CD4-positive, alpha-beta T cell treated with Interleukin-4 for 4 hours (primary cell): ENCODE measurements around the gene LPA.
A peak's percentile ranks its signal among the peaks of the same experiment; 100 is the strongest.
"Not testable (repeated sequence)": the region's sequence is repeated elsewhere in the genome, so short reads cannot be mapped to it uniquely, and the experiment has no call there.

Source experiments
- DNase-seq: peaks from one replicate; pipeline ENCODE4 v3.0.0-alpha.2; 2020

LPA gene, protein sequence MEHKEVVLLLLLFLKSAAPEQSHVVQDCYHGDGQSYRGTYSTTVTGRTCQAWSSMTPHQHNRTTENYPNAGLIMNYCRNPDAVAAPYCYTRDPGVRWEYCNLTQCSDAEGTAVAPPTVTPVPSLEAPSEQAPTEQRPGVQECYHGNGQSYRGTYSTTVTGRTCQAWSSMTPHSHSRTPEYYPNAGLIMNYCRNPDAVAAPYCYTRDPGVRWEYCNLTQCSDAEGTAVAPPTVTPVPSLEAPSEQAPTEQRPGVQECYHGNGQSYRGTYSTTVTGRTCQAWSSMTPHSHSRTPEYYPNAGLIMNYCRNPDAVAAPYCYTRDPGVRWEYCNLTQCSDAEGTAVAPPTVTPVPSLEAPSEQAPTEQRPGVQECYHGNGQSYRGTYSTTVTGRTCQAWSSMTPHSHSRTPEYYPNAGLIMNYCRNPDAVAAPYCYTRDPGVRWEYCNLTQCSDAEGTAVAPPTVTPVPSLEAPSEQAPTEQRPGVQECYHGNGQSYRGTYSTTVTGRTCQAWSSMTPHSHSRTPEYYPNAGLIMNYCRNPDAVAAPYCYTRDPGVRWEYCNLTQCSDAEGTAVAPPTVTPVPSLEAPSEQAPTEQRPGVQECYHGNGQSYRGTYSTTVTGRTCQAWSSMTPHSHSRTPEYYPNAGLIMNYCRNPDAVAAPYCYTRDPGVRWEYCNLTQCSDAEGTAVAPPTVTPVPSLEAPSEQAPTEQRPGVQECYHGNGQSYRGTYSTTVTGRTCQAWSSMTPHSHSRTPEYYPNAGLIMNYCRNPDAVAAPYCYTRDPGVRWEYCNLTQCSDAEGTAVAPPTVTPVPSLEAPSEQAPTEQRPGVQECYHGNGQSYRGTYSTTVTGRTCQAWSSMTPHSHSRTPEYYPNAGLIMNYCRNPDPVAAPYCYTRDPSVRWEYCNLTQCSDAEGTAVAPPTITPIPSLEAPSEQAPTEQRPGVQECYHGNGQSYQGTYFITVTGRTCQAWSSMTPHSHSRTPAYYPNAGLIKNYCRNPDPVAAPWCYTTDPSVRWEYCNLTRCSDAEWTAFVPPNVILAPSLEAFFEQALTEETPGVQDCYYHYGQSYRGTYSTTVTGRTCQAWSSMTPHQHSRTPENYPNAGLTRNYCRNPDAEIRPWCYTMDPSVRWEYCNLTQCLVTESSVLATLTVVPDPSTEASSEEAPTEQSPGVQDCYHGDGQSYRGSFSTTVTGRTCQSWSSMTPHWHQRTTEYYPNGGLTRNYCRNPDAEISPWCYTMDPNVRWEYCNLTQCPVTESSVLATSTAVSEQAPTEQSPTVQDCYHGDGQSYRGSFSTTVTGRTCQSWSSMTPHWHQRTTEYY (N-terminal part only)

DNA sequence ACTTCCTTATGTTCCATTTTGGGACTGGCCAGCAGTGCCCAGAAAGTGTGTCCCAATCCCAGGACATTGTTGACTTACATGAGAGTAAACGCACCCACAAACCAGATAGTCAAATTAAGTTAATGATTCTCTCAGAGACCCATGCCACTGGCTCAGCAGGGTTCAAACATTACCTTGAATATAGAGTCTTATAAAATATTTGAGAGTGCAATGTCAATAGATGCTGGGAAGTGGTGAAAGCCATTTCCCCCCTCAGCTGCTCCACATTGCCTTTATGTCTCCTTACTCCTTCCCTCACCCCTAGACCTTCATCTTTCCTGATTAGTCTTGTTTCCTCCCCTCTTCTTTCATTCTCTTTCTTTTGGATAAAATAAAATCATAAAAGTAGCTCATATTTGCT lies at the start of gene LPA:
Gene LPA, minus strand, starts transcription at position 78 of the 400 bp plus-strand sequence. Its CDS starts 61 bp downstream, at position 17.
- not testable (repeated sequence) for DNase-seq

DNA sequence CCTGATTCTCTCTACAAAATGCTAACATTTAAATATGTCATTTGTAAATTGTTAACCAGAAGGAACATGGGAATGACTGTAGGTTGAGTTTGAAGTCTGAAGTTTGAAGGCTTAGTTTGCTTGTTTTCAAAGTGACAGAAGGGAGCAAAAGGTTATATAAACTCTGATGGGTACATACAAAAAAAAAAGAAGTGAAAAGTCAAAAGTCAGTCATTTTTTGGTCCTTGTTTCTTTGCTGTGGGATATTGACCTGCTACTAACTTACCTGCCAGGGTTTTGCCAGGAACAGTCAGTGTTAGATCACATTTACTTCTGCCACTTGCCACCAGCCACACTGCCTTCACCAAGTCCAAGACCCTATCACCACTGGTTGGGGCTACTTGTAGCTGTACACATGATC lies 44.9 kb upstream of the LPA start:
- DNase-seq: not testable (repeated sequence)

DNA sequence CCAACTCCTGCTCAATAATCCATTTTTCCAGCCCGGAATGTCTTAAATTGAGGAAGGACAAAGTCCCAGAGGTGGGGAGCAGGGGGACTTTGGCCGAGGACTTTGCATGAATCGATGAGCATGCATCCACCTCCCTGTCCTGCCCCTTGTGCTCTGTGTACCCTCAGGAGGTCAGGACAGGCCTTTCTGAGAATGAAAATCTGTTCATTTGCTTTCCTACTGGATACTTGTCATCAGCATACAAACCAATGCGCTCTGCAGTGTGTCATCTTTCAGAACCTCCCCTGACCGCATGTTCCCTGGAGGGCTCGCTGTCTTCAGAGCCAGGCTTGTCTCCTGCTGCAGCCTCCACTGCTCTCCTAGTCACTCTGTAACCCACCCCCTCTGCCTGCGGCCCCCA lies 40.6 kb upstream of the LPA start:
- DNase-seq: not testable (repeated sequence)

- not testable (repeated sequence) for DNase-seq
Observed at GRCh38 chr6:160701918-160702680, 38.0 kb upstream of the LPA start, which contains the start of gene PLG. PLG (plus strand) TSS chr6:160702244; CDS start chr6:160702305, 61 bp downstream.

DNA sequence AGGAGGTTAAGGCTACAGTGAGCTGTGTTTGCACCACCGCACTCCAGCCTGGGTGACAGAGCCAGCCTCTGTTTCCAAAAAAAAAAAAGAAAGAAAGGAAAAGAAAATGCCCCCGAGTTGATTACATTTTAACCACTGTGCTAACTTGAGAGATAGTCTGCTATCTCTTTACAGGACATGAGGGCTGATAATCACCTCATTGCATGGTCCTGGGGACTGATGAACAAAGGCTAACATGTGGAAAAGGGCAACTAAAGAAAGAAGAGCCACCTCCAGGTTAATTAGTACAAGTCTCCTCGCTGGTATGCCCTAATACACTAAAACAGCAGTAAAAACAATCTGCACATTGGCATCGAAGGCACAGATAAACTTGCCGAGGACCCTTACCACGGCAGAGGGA lies 33.8 kb upstream of the LPA start:
- DNase-seq: no peak

- not testable (repeated sequence) for DNase-seq
Observed at GRCh38 chr6:160696884-160697283, 32.8 kb upstream of the LPA start.

GRCh38 chr6:160695622-160696021 lies 31.5 kb upstream of the LPA start:
- DNase-seq: not testable (repeated sequence)

- DNase-seq: not testable (repeated sequence)
Observed at GRCh38 chr6:160695025-160695424, 30.9 kb upstream of the LPA start.

DNA sequence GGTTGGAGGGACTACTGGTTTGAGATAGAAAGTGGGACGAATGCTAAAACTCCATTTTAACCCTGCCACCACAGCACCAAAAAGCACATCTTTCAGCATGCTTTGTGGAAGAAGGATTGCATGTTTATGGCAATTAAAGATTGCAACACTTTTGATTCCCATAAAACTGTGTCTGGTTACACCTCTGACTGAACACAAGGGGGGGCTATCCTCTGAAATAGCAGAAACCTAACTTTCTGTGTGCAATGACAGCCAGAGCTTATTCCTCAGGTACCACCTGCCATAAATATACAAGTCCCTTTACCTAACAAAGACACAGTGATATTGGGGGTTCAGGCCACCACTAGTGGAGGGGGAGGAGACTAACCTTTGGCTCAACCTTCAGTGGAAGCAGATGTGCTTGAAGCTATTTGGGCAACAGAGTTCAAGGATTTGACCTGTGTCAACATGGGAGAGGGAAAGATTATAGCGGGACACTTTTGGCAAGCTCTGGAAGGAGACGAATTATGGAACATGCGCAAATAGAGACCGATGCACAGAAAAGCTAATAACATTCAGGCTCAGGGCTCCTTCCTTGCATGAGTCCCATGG lies 28.4 kb upstream of the LPA start:
- no peak for DNase-seq

GRCh38 chr6:160691617-160692016 lies 27.5 kb upstream of the LPA start:
- DNase-seq: no peak

- DNase-seq: no peak
Observed at GRCh38 chr6:160690458-160690857, 26.4 kb upstream of the LPA start.

- no peak for DNase-seq
Observed at GRCh38 chr6:160685762-160686450, 21.8 kb upstream of the LPA start.

GRCh38 chr6:160685101-160685761 lies 21.2 kb upstream of the LPA start:
- DNase-seq: not testable (repeated sequence)

- DNase-seq: no peak
Observed at GRCh38 chr6:160679402-160679769, 15.3 kb upstream of the LPA start.

DNA sequence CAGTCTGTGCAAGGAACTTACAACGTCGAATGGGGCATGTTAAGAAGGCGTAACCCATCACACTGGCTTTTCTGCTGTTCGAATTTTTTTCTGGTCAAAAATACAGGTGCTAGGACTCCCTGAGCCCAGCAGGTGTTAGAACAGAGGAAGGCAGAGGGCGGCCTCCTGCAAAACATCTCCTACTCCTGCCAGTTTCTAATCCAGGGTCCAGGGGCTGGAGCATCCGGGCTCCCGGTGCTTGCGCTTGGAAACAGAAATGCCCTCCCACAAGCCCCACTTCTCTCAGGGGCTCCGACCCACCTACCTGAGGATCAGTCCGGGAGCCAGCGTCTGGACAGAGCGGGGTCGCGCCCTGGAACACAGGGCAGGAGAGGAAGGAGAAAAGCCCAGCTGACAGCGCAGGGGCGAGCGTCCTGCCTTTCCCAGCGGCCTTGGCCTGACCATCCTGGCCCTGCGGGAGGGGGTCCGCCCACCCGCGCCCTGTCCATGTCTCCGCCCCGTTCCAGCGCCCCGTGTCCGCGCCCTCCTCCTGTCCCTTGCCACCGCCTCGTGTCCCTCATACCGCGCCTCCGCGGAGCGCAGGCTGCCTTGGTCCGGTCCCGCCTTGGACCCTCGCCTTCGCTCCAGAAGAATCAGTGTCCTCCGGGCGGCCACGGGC lies 14.8 kb upstream of the LPA start:
- DNase-seq: no peak

DNA sequence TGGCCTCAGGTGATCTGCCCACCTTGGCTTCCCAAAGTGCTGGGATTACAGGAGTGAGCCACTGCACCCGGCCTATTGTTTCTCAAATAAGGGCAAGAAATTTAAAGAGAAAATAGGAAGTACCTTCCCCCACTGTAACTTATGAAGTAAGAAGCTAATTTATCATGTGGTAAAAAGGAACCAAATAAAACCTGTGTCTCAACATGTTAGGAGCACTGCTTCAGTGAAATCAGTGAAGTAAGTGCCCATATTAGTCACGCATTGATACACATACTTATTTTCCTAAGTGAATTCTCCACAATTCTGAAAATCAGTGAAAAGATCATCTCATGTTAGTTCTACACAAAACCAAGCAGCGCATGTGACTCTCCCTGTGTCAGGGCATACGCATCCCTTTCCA lies 14.2 kb upstream of the LPA start:
- DNase-seq: no peak

DNA sequence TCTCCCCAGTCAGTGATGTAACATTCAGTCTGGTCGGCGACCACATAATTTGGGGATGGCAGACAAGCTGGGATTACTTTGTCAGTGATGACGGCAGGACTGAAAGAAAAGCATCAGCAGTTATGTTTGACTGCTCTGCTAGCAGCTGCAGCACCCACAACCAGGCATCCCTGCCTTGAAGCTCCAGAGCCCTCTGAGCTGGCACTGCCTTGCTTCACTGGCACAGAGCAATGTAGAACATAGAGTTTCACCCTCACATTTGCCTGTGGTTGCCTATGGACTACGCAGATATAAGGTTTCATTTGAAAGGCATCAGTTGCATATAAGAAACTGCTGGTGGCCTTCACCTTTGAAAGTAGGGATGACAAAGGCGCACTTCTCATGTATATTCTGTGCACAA lies 12.3 kb upstream of the LPA start:
- not testable (repeated sequence) for DNase-seq

GRCh38 chr6:160668589-160668988 lies 4.5 kb upstream of the LPA start:
- DNase-seq: no peak

DNA sequence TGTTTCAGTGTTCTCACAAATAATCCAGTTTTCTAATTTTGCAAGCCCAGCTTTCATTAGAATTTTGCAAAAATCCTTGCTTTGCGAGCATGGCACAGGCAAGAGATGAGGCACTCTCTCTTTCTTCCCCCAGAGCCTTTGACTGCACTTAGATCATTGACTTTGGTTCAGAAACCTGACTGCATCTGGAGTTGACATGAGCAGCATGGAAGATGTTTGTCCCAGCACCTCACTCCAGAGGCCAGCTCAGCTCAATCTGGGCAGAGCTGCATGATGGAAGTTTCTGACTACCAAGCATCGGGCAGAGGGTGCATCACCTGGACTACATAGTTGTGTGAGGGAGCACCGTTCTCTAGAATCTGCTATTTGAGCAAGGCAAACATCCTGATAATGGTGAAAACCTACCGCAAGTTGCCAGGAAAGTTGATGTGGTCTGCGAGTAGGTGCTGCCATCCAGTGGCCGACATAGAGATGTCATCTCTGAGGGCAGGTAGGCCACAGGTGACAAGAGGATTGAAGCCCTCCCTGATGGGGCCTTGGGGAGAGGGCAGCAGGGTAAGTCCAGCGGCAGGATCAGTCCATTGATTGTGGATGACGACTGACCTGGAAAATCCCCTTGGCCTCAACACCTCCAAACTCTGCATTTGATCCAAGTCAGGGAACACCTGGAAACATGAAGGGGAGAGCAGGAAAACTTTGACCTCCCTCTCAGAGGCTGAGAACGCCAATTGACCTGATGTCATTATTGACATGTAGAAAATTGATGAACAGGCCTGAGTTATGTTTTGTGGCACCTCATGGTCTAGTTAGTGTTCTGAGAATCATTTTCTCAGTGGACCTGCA lies 3.8 kb upstream of the LPA start:
- peak; percentile 18 for DNase-seq
